Neural progenitor cell (in vitro differentiated cells): ENCODE results near the gene ZNF784. TPM values are rescaled to one million over a fixed set of nuclear protein-coding genes. Genes with fewer than 3 reads are reported as not detected.

Source experiments
- DNase-seq: peaks from one replicate; pipeline ENCODE4 v3.0.0-alpha.2; 2016; ENCODE audit warnings: low spot score
- H2AFZ ChIP-seq: fragments of 200-600 bp; sonication (generic); replicated peaks from 2 replicates; pipeline ENCODE4 v1.6.1; 2016; ENCODE audit warnings: antibody characterized with exemption
- H3F3A ChIP-seq: fragments of 200-600 bp; sonication (generic); 2 replicates; pipeline ENCODE4 v1.6.1; 2016; ENCODE audit warnings: antibody characterized with exemption, low read depth
- H3K27ac ChIP-seq: fragments of 200-600 bp; sonication (generic); 2 replicates; pipeline ENCODE4 v1.5.1; 2016; ENCODE audit warnings: mild to moderate bottlenecking
- H3K27me3 ChIP-seq: fragments of 200-600 bp; sonication (generic); 2 replicates; pipeline ENCODE4 v1.6.1; 2016; ENCODE audit warnings: mild to moderate bottlenecking, moderate library complexity
- H3K36me3 ChIP-seq: fragments of 200-600 bp; sonication (generic); 2 replicates; pipeline ENCODE4 v1.5.1; 2016
- H3K4me1 ChIP-seq: fragments of 200-600 bp; sonication (generic); 2 replicates; pipeline ENCODE4 v1.6.1; 2016; ENCODE audit warnings: mixed run types
- H3K4me2 ChIP-seq: fragments of 200-600 bp; sonication (generic); 2 replicates; pipeline ENCODE4 v1.6.1; 2016
- H3K4me3 ChIP-seq: fragments of 200-600 bp; sonication (generic); 2 replicates; pipeline ENCODE4 v1.5.1; 2016
- H3K79me2 ChIP-seq: fragments of 200-600 bp; sonication (generic); 2 replicates; pipeline ENCODE4 v1.6.1; 2016; ENCODE audit warnings: low read depth
- H3K9ac ChIP-seq: fragments of 200-600 bp; sonication (generic); 2 replicates; pipeline ENCODE4 v1.6.1; 2016
- H3K9me3 ChIP-seq: fragments of 200-600 bp; sonication (generic); 2 replicates; pipeline ENCODE4 v1.5.1; 2016; ENCODE audit warnings: low read depth
- H4K20me1 ChIP-seq: fragments of 200-600 bp; sonication (generic); 2 replicates; pipeline ENCODE4 v1.6.1; 2016; ENCODE audit warnings: low read depth
- H3K27ac Mint-ChIP-seq: 3 replicates; pipeline ENCODE4 v1.8.0; 2021; ENCODE audit warnings: mixed read lengths
- H3K27me3 Mint-ChIP-seq: 2 replicates; pipeline ENCODE4 v1.8.0; 2022; ENCODE audit warnings: low read depth, mild to moderate bottlenecking, inconsistent platforms, moderate library complexity, mixed read lengths; ENCODE audit not compliant: insufficient read depth
- H3K36me3 Mint-ChIP-seq: 3 replicates; pipeline ENCODE4 v1.8.0; 2021; ENCODE audit warnings: mixed read lengths
- H3K4me1 Mint-ChIP-seq: 3 replicates; pipeline ENCODE4 v1.8.0; 2021; ENCODE audit warnings: mixed read lengths
- H3K4me3 Mint-ChIP-seq: 3 replicates; pipeline ENCODE4 v1.8.0; 2021; ENCODE audit warnings: mild to moderate bottlenecking, moderate library complexity, mixed read lengths
- H3K9me3 Mint-ChIP-seq: 3 replicates; pipeline ENCODE4 v1.8.0; 2020; ENCODE audit warnings: mixed read lengths
- EZH2 ChIP-seq: fragments of 200-600 bp; sonication (generic); IDR thresholded peaks from 2 replicates; pipeline ENCODE4 v1.6.1; 2017; ENCODE audit warnings: antibody characterized with exemption, mild to moderate bottlenecking, moderate library complexity
- EZH2phosphoT487 ChIP-seq: fragments of 200-600 bp; sonication (generic); IDR thresholded peaks from 2 replicates; pipeline ENCODE4 v1.6.1; 2017; ENCODE audit warnings: antibody characterized with exemption
- total RNA-seq: library from RNA; depleted of rRNA; stranded (reverse); fragments of >200 nt; gene quantifications from 2 replicates; pipeline ENCODE4 v1.2.3, GENCODE V29; 2015; ENCODE audit warnings: low replicate concordance
- TF ChIP-seq, protein P1 (sequence below): fragments of 200-600 bp; sonication (generic); IDR thresholded peaks from 2 replicates; pipeline ENCODE4 v1.5.1; 2017; ENCODE audit warnings: antibody characterized with exemption, mild to moderate bottlenecking

ZNF784 gene
- total RNA-seq, 1 donor from 2014 or later: 3.9 TPM

DNA sequence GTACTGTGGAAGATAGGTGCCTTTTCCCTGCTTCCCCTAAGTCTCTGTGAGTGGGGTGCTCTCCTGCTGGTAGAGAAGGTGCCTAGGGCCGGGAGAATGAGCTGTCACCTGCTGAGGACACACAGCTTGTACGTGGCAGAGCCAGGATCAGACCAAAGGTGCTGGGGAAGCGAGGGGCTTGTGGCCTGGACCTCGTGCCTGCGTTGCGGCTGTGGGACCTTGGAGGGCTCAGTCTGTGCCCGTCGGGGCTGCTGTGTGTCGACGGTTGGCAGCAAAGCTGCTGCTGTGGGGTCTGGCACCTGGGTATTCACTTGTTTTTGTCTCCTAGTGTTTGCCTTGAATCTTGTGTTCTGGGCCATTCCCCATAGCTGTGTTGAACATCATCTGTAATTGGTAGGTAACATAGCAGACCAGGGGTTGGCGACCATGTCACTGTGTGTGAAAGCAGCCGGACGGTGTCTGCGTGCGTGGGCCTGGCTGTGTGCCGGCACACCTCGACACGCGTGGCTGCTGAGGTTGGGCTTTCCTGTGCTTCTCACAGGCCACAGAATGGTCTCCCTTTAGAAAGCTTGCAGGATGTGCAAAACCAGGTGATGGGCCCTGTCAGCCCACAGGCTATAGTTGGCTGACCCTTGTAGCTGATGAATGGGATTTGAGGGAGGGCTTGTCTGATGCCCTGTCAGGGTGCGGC, 39.6 kb upstream of the ZNF784 start:
- Histone ChIP-seq H4K20me1 (peaks cover 90% of the 10 kb centered on the region), H3K4me2 (no peak overlapping the region), H3K27me3 (no peaks in the 10 kb centered on the region), H2AFZ (no peak overlapping the region), H3K27ac (no peak overlapping the region), H3K4me1 (no peaks in the 10 kb centered on the region), H3K36me3 (no peaks in the 10 kb centered on the region), H3F3A (no peaks in the 10 kb centered on the region), H3K9me3 (no peaks in the 10 kb centered on the region), H3K79me2 (peaks cover 94% of the 10 kb centered on the region), H3K9ac (no peak overlapping the region), H3K4me3 (no peak overlapping the region)
- H3K27me3 Mint-ChIP-seq: no peaks in the 10 kb centered on the region
- no peak overlapping the region for H3K27ac Mint-ChIP-seq
- H3K4me1 Mint-ChIP-seq: peaks cover 6% of the 10 kb centered on the region
- H3K4me3 Mint-ChIP-seq: no peak overlapping the region
- TF ChIP-seq, protein P1, sequence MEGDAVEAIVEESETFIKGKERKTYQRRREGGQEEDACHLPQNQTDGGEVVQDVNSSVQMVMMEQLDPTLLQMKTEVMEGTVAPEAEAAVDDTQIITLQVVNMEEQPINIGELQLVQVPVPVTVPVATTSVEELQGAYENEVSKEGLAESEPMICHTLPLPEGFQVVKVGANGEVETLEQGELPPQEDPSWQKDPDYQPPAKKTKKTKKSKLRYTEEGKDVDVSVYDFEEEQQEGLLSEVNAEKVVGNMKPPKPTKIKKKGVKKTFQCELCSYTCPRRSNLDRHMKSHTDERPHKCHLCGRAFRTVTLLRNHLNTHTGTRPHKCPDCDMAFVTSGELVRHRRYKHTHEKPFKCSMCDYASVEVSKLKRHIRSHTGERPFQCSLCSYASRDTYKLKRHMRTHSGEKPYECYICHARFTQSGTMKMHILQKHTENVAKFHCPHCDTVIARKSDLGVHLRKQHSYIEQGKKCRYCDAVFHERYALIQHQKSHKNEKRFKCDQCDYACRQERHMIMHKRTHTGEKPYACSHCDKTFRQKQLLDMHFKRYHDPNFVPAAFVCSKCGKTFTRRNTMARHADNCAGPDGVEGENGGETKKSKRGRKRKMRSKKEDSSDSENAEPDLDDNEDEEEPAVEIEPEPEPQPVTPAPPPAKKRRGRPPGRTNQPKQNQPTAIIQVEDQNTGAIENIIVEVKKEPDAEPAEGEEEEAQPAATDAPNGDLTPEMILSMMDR: no peak
- TF ChIP-seq EZH2phosphoT487 (no peak), EZH2 (no peak)
- peaks cover 28% of the 10 kb centered on the region for H3K36me3 Mint-ChIP-seq
- no peaks in the 10 kb centered on the region for H3K9me3 Mint-ChIP-seq
- DNase-seq: no peak

DNA sequence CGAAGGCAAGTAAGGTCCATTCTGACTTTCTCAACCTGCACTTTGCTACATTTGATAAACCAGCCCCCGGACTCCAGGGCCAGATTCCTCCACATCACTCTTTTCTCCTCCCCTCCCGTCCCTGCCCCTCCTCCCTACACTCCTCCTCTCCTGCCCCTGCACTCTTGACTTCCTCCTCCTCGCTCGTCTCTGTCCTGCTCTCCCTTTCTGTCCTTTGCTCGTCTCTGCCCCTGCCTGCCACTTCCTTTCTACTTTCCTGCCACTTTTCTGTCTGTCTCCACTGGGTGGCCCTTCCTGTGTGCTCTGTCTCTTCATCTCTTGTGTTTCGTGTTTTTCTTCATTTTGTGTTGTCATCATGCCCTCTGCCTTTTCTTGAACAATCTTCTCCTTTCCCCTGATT, 37.5 kb upstream of the ZNF784 start:
- TF ChIP-seq EZH2: no peak
- no peak for TF ChIP-seq EZH2phosphoT487
- TF ChIP-seq, protein P1: no peak
- H3K27me3 Mint-ChIP-seq: no peaks in the 10 kb centered on the region
- Histone ChIP-seq H3K27me3 (no peaks in the 10 kb centered on the region), H3K9ac (no peak overlapping the region), H3F3A (no peaks in the 10 kb centered on the region), H4K20me1 (peaks cover 90% of the 10 kb centered on the region), H2AFZ (no peak overlapping the region), H3K36me3 (no peaks in the 10 kb centered on the region), H3K4me3 (no peak overlapping the region), H3K79me2 (peaks cover 98% of the 10 kb centered on the region), H3K27ac (no peak overlapping the region), H3K4me1 (peaks cover 12% of the 10 kb centered on the region), H3K4me2 (no peak overlapping the region), H3K9me3 (no peaks in the 10 kb centered on the region)
- H3K27ac Mint-ChIP-seq: no peak overlapping the region
- peaks cover 30% of the 10 kb centered on the region for H3K36me3 Mint-ChIP-seq
- DNase-seq: no peak
- no peaks in the 10 kb centered on the region for H3K9me3 Mint-ChIP-seq
- H3K4me1 Mint-ChIP-seq: peaks cover 16% of the 10 kb centered on the region
- peak overlapping the region; percentile 11 for H3K4me3 Mint-ChIP-seq

- no peak overlapping the region for H3K4me3 ChIP-seq
- H2AFZ ChIP-seq: no peak overlapping the region
- peaks cover 24% of the 10 kb centered on the region for H3K4me1 Mint-ChIP-seq
- no peak overlapping the region for H3K27ac Mint-ChIP-seq
- H3K27me3 ChIP-seq: no peaks in the 10 kb centered on the region
- no peaks in the 10 kb centered on the region for H3K27me3 Mint-ChIP-seq
- H3K27ac ChIP-seq: no peak overlapping the region
- TF ChIP-seq, protein P1: no peak
- no peak for TF ChIP-seq EZH2phosphoT487
- TF ChIP-seq EZH2: no peak
- no peaks in the 10 kb centered on the region for H3K9me3 Mint-ChIP-seq
- no peak overlapping the region for H3K9ac ChIP-seq
- H3K4me3 Mint-ChIP-seq: no peak overlapping the region
- peaks cover 98% of the 10 kb centered on the region for H3K79me2 ChIP-seq
- H3K36me3 Mint-ChIP-seq: peaks cover 30% of the 10 kb centered on the region
- peaks cover 90% of the 10 kb centered on the region for H4K20me1 ChIP-seq
- H3K36me3 ChIP-seq: no peaks in the 10 kb centered on the region
- H3F3A ChIP-seq: no peaks in the 10 kb centered on the region
- no peak for DNase-seq
- H3K4me1 ChIP-seq: peaks cover 18% of the 10 kb centered on the region
- no peaks in the 10 kb centered on the region for H3K9me3 ChIP-seq
- H3K4me2 ChIP-seq: no peak overlapping the region
Measured at GRCh38 chr19:55660991-55661390, 36.6 kb upstream of the ZNF784 start.
